Fibroblast of villous mesenchyme (primary cell): ENCODE measurements around the gene MMP28. TPM values are rescaled to one million over a fixed set of nuclear protein-coding genes. Genes with fewer than 3 reads are reported as not detected.

Experiments
- DNase-seq: peaks from one replicate; pipeline ENCODE4 v3.0.0-alpha.2; 2010; ENCODE audit warnings: low read depth
- H3K4me3 ChIP-seq: 2 replicates; pipeline ENCODE4 v1.5.1; 2011; ENCODE audit warnings: low read depth, mild to moderate bottlenecking, low read length
- total RNA-seq: library from RNA; depleted of rRNA; stranded (reverse); fragments of >200 nt; gene quantifications from 2 replicates; pipeline ENCODE4 v1.2.3, GENCODE V29; 2012
- TF ChIP-seq, protein P1 (sequence below): IDR thresholded peaks from 2 replicates; pipeline ENCODE4 v1.5.1; 2012; ENCODE audit warnings: low read depth, mild to moderate bottlenecking, low read length; ENCODE audit not compliant: insufficient read depth

The MMP28 gene
- total RNA-seq, 1 donor, result under 0.01 TPM

DNA sequence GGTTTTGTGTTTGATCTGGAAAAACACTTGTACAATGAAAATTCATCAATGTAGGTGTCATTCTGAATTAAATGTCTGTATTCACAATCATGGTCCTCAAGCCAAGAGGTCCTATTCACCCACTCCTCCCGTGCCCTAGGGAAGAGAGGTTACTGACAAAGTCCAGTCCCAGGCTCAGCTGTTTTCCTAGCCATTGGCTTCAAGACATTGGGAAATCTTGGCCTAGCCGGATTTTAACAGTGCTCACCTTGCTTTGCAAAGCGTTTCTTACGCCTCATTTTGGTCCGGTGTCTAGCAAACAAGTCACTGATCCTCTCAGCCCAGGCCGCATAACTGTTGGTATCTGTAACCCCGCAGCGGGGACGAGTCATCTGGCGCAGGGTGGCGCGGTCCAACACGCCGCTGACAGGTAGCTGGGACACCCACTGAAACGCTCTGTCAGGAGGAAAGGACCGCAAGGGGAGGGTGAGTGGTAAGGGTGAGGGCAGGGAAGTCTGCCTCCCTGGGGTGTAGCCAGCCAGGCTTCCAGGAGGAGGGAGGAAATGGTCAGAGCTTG lies 16.7 kb downstream of the MMP28 start:
- TF ChIP-seq, protein P1, sequence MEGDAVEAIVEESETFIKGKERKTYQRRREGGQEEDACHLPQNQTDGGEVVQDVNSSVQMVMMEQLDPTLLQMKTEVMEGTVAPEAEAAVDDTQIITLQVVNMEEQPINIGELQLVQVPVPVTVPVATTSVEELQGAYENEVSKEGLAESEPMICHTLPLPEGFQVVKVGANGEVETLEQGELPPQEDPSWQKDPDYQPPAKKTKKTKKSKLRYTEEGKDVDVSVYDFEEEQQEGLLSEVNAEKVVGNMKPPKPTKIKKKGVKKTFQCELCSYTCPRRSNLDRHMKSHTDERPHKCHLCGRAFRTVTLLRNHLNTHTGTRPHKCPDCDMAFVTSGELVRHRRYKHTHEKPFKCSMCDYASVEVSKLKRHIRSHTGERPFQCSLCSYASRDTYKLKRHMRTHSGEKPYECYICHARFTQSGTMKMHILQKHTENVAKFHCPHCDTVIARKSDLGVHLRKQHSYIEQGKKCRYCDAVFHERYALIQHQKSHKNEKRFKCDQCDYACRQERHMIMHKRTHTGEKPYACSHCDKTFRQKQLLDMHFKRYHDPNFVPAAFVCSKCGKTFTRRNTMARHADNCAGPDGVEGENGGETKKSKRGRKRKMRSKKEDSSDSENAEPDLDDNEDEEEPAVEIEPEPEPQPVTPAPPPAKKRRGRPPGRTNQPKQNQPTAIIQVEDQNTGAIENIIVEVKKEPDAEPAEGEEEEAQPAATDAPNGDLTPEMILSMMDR, result no peak
- no peak overlapping the region for H3K4me3 ChIP-seq
- peak; percentile 61 for DNase-seq

DNA sequence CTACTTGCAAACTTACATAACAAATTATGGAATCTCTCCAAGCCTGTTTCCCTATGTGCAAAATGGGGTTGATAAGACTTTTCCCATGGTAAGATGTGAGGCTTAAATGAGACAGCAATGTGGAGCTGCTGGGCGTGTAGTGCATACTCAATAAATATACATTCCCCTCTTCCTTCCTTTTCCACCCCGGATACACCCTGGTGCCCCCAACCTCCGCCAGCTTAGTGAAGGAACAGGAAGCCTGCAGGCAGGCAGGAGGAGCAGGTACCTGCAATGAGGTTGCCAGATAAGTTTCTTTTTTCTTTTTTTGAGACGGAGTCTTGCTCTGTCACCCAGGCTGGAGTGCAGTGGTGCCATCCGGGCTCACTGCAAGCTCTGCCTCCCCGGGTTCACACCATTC lies 19.9 kb downstream of the MMP28 start:
- TF ChIP-seq, protein P1, result no peak
- no peak overlapping the region for H3K4me3 ChIP-seq
- DNase-seq, result peak; percentile 26

DNA sequence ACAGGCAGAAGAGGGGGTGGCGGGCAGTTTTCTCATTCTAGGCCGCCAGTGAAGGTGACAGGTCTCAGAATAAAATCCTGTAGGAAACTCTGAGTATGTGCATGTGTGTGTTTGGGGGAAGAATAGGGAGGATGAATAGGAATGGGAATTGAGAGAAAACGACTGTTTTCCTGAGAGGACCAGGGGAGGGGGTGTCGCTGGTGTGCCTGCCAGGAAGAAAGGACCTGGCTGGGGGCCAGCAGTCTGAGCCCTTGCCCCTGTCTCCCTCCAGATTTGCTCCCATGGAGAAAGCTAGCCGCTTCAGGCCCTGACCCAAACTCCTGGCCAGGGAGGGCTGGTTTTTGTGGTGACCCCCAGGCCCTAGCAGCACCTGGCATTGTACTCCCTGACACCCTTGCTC lies 20.4 kb downstream of the MMP28 start:
- DNase-seq, result no peak
- TF ChIP-seq, protein P1, result no peak

DNA sequence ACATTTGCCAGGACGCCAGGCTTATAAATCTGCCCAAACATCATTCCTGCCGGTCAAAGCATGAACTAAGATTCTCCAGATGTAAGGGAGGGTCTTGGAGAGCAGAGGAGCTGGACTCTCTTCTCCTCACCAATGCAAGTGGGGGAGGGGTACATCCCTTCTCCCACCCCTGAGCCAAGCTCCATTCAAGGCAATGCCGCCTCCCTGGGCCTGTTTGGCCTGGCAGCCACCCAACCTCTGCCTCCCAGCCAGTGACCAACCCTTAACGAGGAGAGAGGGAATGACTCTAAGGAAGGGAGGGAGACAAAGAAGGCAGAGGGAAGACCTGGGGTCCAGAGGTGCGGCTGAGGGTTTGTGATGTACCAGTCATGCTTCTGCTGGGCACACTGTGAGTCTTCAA lies 20.9 kb downstream of the MMP28 start:
- H3K4me3 ChIP-seq, result no peak overlapping the region
- TF ChIP-seq, protein P1, result no peak
- peak; percentile 57 for DNase-seq

More for the DNA sequence above, 20.4 kb downstream of the MMP28 start:
- no peak overlapping the region for H3K4me3 ChIP-seq

DNA sequence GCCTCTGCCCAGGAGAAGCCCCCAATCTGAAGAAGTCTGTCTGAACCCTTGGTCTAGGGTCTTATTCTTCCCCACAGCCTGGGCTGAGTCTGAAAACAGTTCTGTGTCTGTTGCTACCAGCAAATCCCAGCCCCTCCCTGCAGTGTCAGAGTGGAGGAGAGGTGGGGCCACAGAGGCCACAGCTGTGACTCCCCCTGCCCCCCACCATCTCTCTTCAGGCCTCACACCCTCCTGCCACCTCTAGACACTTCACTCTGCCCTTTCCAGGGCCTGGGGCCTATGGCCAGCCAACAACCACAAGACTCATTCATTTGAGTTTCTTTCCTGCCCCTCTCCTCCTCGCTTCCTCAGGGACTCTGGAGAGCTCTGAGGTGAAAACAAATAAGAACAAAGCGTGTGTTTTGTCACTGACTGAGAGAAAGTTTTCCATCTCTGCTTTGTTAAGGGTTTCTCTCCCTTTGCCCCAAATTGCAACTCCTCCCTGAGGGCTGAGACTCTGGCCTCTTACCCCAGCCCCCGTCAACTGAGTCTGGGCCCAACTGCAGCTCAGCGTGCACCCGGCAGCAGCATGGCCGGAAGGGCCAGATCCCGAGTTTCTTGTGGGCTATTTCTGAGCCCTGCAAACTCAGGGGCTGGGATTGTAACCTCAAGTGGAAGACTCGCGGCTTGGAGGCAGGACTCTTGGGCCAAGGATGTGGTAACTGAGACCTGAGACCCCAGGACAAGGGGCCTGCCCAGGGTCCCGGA lies 21.6 kb downstream of the MMP28 start:
- DNase-seq, result no peak
- TF ChIP-seq, protein P1, result no peak
- no peak overlapping the region for H3K4me3 ChIP-seq

DNA sequence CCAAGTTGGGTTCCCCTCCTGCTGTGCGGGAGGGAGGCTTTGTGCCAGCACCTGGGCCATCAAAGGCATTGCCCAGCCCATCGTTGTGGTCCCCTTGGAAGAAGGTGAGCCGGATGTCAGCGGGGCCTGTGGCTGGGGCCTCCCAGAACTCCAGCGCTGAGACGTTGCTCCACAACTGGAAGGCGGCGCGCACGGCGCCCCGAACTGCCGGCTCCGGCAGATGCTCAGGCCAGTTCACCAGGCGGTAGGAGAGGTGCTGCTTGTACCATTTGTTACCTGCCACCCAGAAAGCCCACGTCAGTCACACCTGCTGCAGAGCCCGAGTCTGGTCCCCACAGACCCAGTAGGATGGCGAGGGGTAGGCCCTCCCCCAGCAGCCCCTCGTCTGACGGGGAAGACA lies 22.3 kb downstream of the MMP28 start:
- H3K4me3 ChIP-seq, result no peak overlapping the region
- DNase-seq, result no peak
- TF ChIP-seq, protein P1, result no peak
